GM18873 (cell line): Measurements from ENCODE around the gene CMTR1.

Experiments used
- ATAC-seq: cut with Tn5 transposase; IDR thresholded peaks from one replicate; pipeline ENCODE4 v1.9.1; 2021; ENCODE audit warnings: mild to moderate bottlenecking, moderate library complexity, moderate number of reproducible peaks; ENCODE audit not compliant: unreplicated experiment, low FRiP score

CMTR1 gene

GRCh38 chr6:37507690-37508421 is 74.8 kb downstream of the CMTR1 start:
- no peak for ATAC-seq

- no peak for ATAC-seq
These were observed 78.2 kb downstream of the CMTR1 start for GRCh38 chr6:37511201-37511600.

GRCh38 chr6:37511910-37512399 is 78.9 kb downstream of the CMTR1 start:
- ATAC-seq, result no peak

GRCh38 chr6:37512400-37513011 is 79.5 kb downstream of the CMTR1 start:
- no peak for ATAC-seq

GRCh38 chr6:37513155-37513554 is 80.1 kb downstream of the CMTR1 start:
- no peak for ATAC-seq

- ATAC-seq, result no peak
These were observed 80.6 kb downstream of the CMTR1 start for GRCh38 chr6:37513576-37513975.

- no peak for ATAC-seq
These were observed 81.3 kb downstream of the CMTR1 start for GRCh38 chr6:37514321-37514771.

- ATAC-seq, result no peak
These were observed 81.8 kb downstream of the CMTR1 start for GRCh38 chr6:37514837-37515236.

- ATAC-seq, result no peak
These were observed 82.7 kb downstream of the CMTR1 start for GRCh38 chr6:37515712-37516075.

GRCh38 chr6:37516076-37516919 is 83.3 kb downstream of the CMTR1 start:
- ATAC-seq, result peak; percentile 66

GRCh38 chr6:37516920-37517405 is 83.9 kb downstream of the CMTR1 start:
- ATAC-seq, result no peak

GRCh38 chr6:37517411-37517812 is 84.4 kb downstream of the CMTR1 start:
- no peak for ATAC-seq

GRCh38 chr6:37518116-37518515 is 85.1 kb downstream of the CMTR1 start:
- no peak for ATAC-seq

- ATAC-seq, result no peak
These were observed 86.4 kb downstream of the CMTR1 start for GRCh38 chr6:37519461-37519860.

- ATAC-seq, result no peak
These were observed 87.9 kb downstream of the CMTR1 start for GRCh38 chr6:37520926-37521325.

GRCh38 chr6:37521674-37522073 is 88.7 kb downstream of the CMTR1 start:
- no peak for ATAC-seq

- no peak for ATAC-seq
These were observed 89.8 kb downstream of the CMTR1 start for GRCh38 chr6:37522836-37523235.

- ATAC-seq, result no peak
These were observed 90.4 kb downstream of the CMTR1 start for GRCh38 chr6:37523412-37523811.

GRCh38 chr6:37524025-37524969 is 91.3 kb downstream of the CMTR1 start:
- ATAC-seq, result no peak

- no peak for ATAC-seq
These were observed 91.9 kb downstream of the CMTR1 start for GRCh38 chr6:37524970-37525318.
